MM.1S (cell line): ENCODE results near the gene PRKCH.
A peak's percentile ranks its signal among the peaks of the same experiment; 100 is the strongest.

Source experiments
- DNase-seq: peaks from one replicate; pipeline ENCODE4 v3.0.0-alpha.2; 2015
- H2AFZ ChIP-seq: fragments of 300-600 bp; sonication (generic); 2 replicates; pipeline ENCODE4 v1.6.0; 2016; ENCODE audit warnings: antibody characterized with exemption, low read length
- H3F3A ChIP-seq: fragments of 300-600 bp; sonication (generic); 2 replicates; pipeline ENCODE4 v1.6.1; 2016; ENCODE audit warnings: mild to moderate bottlenecking, antibody characterized with exemption, low read length, moderate library complexity, mixed read lengths; ENCODE audit not compliant: insufficient read depth
- H3K27ac ChIP-seq: fragments of 300-600 bp; sonication (generic); 2 replicates; pipeline ENCODE4 v1.5.1; 2016; ENCODE audit warnings: mild to moderate bottlenecking, low read length
- H3K27me3 ChIP-seq: fragments of 300-600 bp; sonication (generic); replicated peaks from 2 replicates; pipeline ENCODE4 v1.6.0; 2016; ENCODE audit warnings: low read length; ENCODE audit not compliant: insufficient read depth
- H3K36me3 ChIP-seq: fragments of 300-600 bp; sonication (generic); replicated peaks from 2 replicates; pipeline ENCODE4 v1.6.1; 2016; ENCODE audit warnings: mild to moderate bottlenecking, low read length, mixed read lengths; ENCODE audit not compliant: insufficient read depth
- H3K4me1 ChIP-seq: fragments of 300-600 bp; sonication (generic); 2 replicates; pipeline ENCODE4 v1.6.1; 2016; ENCODE audit warnings: low read length, mixed read lengths
- H3K4me2 ChIP-seq: fragments of 300-600 bp; sonication (generic); 2 replicates; pipeline ENCODE4 v1.6.0; 2016; ENCODE audit warnings: low read depth, low read length
- H3K4me3 ChIP-seq: fragments of 300-600 bp; sonication (generic); 2 replicates; pipeline ENCODE4 v1.5.1; 2016; ENCODE audit warnings: low read length, mixed read lengths
- H3K79me2 ChIP-seq: fragments of 300-600 bp; sonication (generic); 2 replicates; pipeline ENCODE4 v1.6.1; 2016; ENCODE audit warnings: mixed run types, low read length, mixed read lengths
- H3K9ac ChIP-seq: fragments of 300-600 bp; sonication (generic); 2 replicates; pipeline ENCODE4 v1.6.1; 2016; ENCODE audit warnings: low read length, mixed read lengths
- H3K9me2 ChIP-seq: fragments of 300-600 bp; sonication (generic); replicated peaks from 2 replicates; pipeline ENCODE4 v1.6.1; 2016; ENCODE audit warnings: mild to moderate bottlenecking, low read length, mixed read lengths; ENCODE audit not compliant: insufficient read depth
- H3K9me3 ChIP-seq: fragments of 300-600 bp; sonication (generic); replicated peaks from 2 replicates; pipeline ENCODE4 v1.6.1; 2016; ENCODE audit warnings: mild to moderate bottlenecking, low read length, mixed read lengths; ENCODE audit not compliant: insufficient read depth
- H4K20me1 ChIP-seq: fragments of 300-600 bp; sonication (generic); 2 replicates; pipeline ENCODE4 v1.6.1; 2016; ENCODE audit warnings: mild to moderate bottlenecking, low read length, moderate library complexity, mixed read lengths; ENCODE audit not compliant: insufficient read depth
- EZH2 ChIP-seq: fragments of 300-600 bp; sonication (generic); optimal IDR thresholded peaks from 2 replicates; pipeline ENCODE3; 2017; ENCODE audit warnings: low read depth, mild to moderate bottlenecking, antibody characterized with exemption, low read length, mixed read lengths
- EZH2phosphoT487 ChIP-seq: fragments of 300-600 bp; sonication (generic); IDR thresholded peaks from 2 replicates; pipeline ENCODE4 v1.6.1; 2018; ENCODE audit warnings: antibody characterized with exemption, low read length
- TF ChIP-seq, protein P1 (sequence below): fragments of 300-600 bp; sonication (generic); IDR thresholded peaks from 2 replicates; pipeline ENCODE4 v1.5.1; 2016; ENCODE audit warnings: antibody characterized with exemption, low read length, mixed read lengths

Gene PRKCH

GRCh38 chr14:61567838-61568571, 246.6 kb downstream of the PRKCH start:
- no peaks in the 10 kb centered on the region for H3K9me2 ChIP-seq
- TF ChIP-seq EZH2 = no peak
- TF ChIP-seq EZH2phosphoT487 = no peak
- TF ChIP-seq, protein P1, sequence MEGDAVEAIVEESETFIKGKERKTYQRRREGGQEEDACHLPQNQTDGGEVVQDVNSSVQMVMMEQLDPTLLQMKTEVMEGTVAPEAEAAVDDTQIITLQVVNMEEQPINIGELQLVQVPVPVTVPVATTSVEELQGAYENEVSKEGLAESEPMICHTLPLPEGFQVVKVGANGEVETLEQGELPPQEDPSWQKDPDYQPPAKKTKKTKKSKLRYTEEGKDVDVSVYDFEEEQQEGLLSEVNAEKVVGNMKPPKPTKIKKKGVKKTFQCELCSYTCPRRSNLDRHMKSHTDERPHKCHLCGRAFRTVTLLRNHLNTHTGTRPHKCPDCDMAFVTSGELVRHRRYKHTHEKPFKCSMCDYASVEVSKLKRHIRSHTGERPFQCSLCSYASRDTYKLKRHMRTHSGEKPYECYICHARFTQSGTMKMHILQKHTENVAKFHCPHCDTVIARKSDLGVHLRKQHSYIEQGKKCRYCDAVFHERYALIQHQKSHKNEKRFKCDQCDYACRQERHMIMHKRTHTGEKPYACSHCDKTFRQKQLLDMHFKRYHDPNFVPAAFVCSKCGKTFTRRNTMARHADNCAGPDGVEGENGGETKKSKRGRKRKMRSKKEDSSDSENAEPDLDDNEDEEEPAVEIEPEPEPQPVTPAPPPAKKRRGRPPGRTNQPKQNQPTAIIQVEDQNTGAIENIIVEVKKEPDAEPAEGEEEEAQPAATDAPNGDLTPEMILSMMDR = no peak
- no peaks in the 10 kb centered on the region; the same call in 1 of the 2 replicates for H3K4me1 ChIP-seq
- H3K4me2 ChIP-seq = peak overlapping the region; percentile 37
- H4K20me1 ChIP-seq = no peaks in the 10 kb centered on the region
- H3K9ac ChIP-seq = no peak overlapping the region
- peak overlapping the region; percentile 74; the same call in 1 of the 2 replicates for H2AFZ ChIP-seq
- H3K9me3 ChIP-seq = no peaks in the 10 kb centered on the region
- H3K79me2 ChIP-seq = no peaks in the 10 kb centered on the region
- no peaks in the 10 kb centered on the region for H3K27me3 ChIP-seq
- H3K36me3 ChIP-seq = no peaks in the 10 kb centered on the region
- no peak for DNase-seq
- H3F3A ChIP-seq = no peaks in the 10 kb centered on the region
- no peak overlapping the region; the same call in 1 of the 2 replicates for H3K27ac ChIP-seq
- H3K4me3 ChIP-seq = peak overlapping the region; percentile 45

DNA sequence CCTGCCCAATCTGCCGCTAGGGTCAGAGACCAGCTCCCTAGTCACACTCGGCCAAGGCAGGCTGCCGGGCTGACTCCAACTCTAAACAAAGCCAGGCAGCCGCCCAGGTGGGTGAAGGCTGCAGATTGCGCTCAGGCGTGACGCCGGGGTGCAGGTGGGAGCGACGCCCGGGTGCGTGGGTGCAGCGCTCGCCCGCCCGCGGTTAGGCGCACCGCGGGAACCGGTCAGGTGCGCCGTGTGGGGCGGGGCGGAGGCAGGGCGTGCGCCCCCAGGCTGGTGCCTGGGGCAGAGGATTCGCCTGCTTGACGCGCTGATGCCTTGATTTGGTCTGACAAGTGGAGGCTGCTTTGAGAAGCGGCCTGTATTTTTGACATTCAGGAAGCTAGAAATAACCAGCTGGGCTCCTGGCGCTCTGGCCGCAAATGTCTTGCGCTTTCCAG, 247.2 kb downstream of the PRKCH start:
- H3K4me2 ChIP-seq = peak overlapping the region; percentile 37
- H4K20me1 ChIP-seq = no peaks in the 10 kb centered on the region
- H3K36me3 ChIP-seq = no peaks in the 10 kb centered on the region
- no peak overlapping the region; the same call in 1 of the 2 replicates for H3K27ac ChIP-seq
- H3F3A ChIP-seq = no peaks in the 10 kb centered on the region
- peak; percentile 42 for DNase-seq
- no peak overlapping the region; the same call in 1 of the 2 replicates for H3K9ac ChIP-seq
- no peaks in the 10 kb centered on the region for H3K27me3 ChIP-seq
- TF ChIP-seq EZH2phosphoT487 (no peak), EZH2 (no peak)
- TF ChIP-seq, protein P1 = peak; percentile 23; the same call in 1 of the 2 replicates
- H3K79me2 ChIP-seq = no peaks in the 10 kb centered on the region
- no peaks in the 10 kb centered on the region for H3K9me3 ChIP-seq
- no peaks in the 10 kb centered on the region; the same call in 1 of the 2 replicates for H3K4me1 ChIP-seq
- H3K4me3 ChIP-seq = peak overlapping the region; percentile 45
- no peaks in the 10 kb centered on the region for H3K9me2 ChIP-seq
- H2AFZ ChIP-seq = peak overlapping the region; percentile 61; the same call in 1 of the 2 replicates

DNA sequence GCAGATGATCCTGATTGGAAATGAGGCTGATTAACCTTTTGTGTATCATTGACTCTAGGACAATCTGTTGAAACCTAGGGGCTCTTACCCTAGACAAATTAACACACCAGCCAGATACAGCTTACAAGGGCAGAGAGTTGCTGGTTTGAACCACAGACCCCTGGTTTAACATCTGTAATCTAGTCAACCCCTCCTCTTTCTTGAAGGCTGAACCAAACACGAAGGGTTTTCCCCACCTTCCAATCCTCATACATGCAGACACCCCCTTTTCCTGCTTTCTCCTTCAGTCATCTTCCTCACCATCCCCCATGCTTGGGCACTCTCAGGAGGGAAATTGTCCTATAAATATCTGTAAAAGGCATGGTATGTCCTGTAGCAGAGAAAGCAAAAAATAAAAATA, 247.9 kb downstream of the PRKCH start:
- H3K4me1 ChIP-seq = no peaks in the 10 kb centered on the region; the same call in 1 of the 2 replicates
- DNase-seq = no peak
- no peaks in the 10 kb centered on the region for H3F3A ChIP-seq
- H3K4me2 ChIP-seq = no peak overlapping the region
- H3K27ac ChIP-seq = no peak overlapping the region
- no peaks in the 10 kb centered on the region for H4K20me1 ChIP-seq
- H3K79me2 ChIP-seq = no peaks in the 10 kb centered on the region
- H3K27me3 ChIP-seq = no peaks in the 10 kb centered on the region
- TF ChIP-seq, protein P1 = no peak
- TF ChIP-seq EZH2phosphoT487 (no peak), EZH2 (no peak)
- no peak overlapping the region for H3K4me3 ChIP-seq
- no peak overlapping the region for H3K9ac ChIP-seq
- H3K36me3 ChIP-seq = no peaks in the 10 kb centered on the region
- H3K9me2 ChIP-seq = no peaks in the 10 kb centered on the region
- 0 out of 2 replicates have a peak overlapping the region, but pooled peaks have one; percentile 61 for H2AFZ ChIP-seq
- H3K9me3 ChIP-seq = no peaks in the 10 kb centered on the region
